HEK293T (cell line): Measurements from ENCODE around the gene ZBTB12.

ENCODE experiments used
- ARNT ChIP-seq: fragments of 450-650 bp; IDR thresholded peaks from 2 replicates; pipeline ENCODE4 v1.6.1; 2017; ENCODE audit warnings: mild to moderate bottlenecking
- BHLHE40 ChIP-seq: fragments of 450-650 bp; IDR thresholded peaks from 2 replicates; pipeline ENCODE4 v1.6.1; 2016; ENCODE audit warnings: mild to moderate bottlenecking, moderate library complexity, borderline replicate concordance
- CTBP1 ChIP-seq: fragments of 450-650 bp; IDR thresholded peaks from 2 replicates; pipeline ENCODE4 v1.6.1; 2016; ENCODE audit warnings: borderline replicate concordance
- ELF4 ChIP-seq: fragments of 450-650 bp; IDR thresholded peaks from 2 replicates; pipeline ENCODE4 v1.6.1; 2017; ENCODE audit warnings: antibody characterized with exemption
- FOXK2 ChIP-seq: fragments of 450-650 bp; IDR thresholded peaks from 2 replicates; pipeline ENCODE4 v1.6.1; 2016; ENCODE audit warnings: mild to moderate bottlenecking
- LEF1 ChIP-seq: fragments of 450-650 bp; IDR thresholded peaks from 2 replicates; pipeline ENCODE4 v1.6.1; 2017; ENCODE audit warnings: mild to moderate bottlenecking, borderline replicate concordance
- SUZ12 ChIP-seq: fragments of 450-650 bp; IDR thresholded peaks from 2 replicates; pipeline ENCODE4 v1.6.1; 2016; ENCODE audit warnings: mild to moderate bottlenecking
- TARDBP ChIP-seq: fragments of 450-650 bp; IDR thresholded peaks from 2 replicates; pipeline ENCODE4 v1.6.1; 2016
- ZNF384 ChIP-seq: fragments of 450-650 bp; IDR thresholded peaks from 2 replicates; pipeline ENCODE4 v1.6.1; 2016

- TF ChIP-seq LEF1 (no peak), CTBP1 (no peak), BHLHE40 (no peak), ZNF384 (no peak), FOXK2 (no peak), SUZ12 (no peak), ARNT (no peak), TARDBP (no peak), ELF4 (no peak)
Observed at GRCh38 chr6:31886541-31886991, 15.3 kb downstream of the ZBTB12 start.
